HG02852 (cell line): Measurements from ENCODE around the gene ABR.

Source experiments
- ATAC-seq: cut with Tn5 transposase; IDR thresholded peaks from one replicate; pipeline ENCODE4 v1.9.1; 2021; ENCODE audit warnings: mild to moderate bottlenecking, moderate library complexity; ENCODE audit not compliant: unreplicated experiment

ABR gene

GRCh38 chr17:1036171-1036844, 143.5 kb downstream of the ABR start:
- no peak for ATAC-seq

- no peak for ATAC-seq
Observed at GRCh38 chr17:1035546-1036170, 144.1 kb downstream of the ABR start.

DNA sequence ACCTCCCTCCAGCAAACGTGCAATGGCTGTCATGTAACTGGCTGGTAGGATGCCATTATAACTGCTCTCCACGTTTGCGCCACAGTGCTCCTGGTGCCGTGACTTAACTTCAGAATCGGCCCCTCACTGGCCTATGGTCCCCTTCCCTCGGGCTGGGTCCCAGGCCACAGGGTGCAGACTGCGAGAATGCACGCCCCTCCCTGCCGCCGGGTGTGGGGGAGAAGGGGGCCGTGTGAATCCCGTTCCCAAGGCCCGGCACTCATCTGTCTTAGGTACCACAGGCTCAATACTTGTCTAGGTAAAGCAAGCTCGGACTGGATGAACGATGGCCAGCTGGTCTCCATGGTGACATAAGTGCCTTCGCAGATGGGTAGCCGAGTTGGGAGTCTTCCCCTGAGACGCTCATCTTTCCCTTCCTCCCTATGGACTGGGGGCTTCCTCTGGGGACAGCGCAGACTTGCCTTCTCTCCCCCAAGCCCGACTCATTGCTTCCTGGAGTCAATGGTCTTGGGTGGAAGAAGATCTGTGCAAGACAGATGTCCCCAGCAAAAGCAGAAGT, 145.1 kb downstream of the ABR start:
- no peak for ATAC-seq

GRCh38 chr17:1033503-1033902, 146.3 kb downstream of the ABR start:
- ATAC-seq, result no peak

GRCh38 chr17:1032391-1032790, 147.4 kb downstream of the ABR start:
- no peak for ATAC-seq

DNA sequence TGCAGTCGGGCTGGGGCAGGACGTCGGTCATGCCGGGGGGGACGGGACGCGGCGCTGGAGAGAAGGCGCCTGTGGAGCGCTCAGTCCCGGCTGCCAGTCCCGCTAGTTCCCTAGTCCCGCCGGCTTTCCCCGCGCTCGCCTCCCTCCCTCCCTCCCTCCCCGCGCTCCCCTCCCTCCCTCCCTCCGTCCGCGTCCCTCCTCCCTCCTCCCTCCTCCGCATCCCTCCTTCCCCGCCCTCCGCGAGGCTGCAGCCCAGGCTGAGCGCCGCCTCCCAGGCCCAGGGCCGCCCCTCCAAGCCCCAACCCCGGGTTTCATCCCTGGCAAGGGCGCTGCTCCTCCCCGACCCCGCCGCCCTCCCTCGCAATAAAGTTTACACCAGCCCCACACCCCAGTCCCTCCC, 148.1 kb downstream of the ABR start:
- no peak for ATAC-seq

DNA sequence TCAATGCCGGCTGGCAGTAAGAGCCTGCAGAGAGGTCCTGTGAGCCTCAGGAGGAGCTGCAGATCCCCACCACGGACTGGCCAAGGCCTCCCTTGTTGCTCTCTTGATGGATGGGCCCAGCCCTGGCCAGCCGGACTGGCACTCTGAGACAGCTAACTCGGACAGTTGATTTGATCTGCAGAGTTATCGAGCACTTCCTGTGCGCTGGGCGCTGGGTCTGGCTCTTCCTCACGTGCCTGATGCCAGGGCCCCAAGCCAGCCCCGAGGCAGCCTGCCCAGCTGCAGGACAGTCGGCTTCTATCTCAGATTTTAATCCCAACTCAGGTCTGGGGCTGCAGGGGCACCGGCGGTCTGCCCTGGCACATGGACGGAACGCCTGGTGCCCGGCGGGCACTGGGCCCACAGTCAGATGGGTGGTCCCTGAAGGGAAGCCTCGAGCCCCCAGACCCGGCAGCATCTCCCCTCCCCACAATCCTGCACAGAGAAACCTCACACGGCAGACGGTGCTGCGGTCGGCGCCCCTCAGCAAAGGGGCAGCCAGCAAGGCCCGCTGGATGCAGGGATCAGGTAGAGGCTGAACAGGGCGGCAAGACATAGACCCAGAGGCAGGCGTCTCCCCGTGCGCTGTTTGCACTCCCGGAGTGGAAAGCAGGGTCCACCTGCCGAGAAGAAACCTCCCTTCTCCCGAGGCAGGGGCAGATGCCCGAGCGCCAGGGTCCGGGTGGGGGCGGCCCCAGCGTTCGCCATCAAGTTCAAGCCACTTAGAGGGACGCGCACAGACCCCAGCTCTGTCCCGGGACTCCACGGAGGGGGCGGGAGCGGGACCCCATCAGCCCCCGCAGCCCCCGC, 148.9 kb downstream of the ABR start:
- ATAC-seq, result no peak

GRCh38 chr17:1029922-1030644, 149.7 kb downstream of the ABR start:
- ATAC-seq, result no peak

DNA sequence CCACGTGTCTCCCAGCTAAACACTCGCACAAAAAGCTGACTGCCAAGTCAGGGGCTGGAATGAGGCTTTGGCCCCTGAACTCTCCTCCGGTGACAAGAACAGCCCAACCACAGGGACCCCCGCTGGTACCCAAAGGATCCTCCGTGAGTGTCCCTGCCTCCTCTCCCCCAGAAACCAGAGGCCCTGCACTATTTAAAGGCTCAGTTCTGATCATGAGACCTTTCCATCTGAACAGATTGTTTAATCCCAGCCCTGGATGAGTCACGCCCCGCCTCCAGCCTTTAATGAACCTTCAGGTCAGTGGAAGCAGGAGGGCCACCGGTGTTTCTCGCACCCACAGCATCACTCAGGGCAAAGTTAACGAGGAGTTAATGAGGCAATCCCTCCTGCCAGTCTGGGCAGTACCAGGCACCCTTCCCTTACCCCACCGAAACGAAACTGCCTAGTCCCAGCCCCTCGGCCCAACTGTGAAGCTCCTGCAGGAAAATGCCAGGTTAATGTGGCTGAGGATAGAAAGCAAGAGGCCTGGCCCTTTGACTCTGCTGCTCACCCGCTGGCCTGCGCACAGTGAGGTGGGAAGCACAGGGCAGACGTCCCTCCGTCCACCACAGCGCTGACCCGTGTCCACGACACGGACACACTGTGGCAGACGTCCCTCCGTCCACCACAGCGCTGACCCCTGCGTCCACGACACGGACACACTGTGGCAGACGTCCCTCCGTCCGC, 150.4 kb downstream of the ABR start:
- no peak for ATAC-seq

GRCh38 chr17:1027044-1027443, 152.7 kb downstream of the ABR start:
- ATAC-seq, result no peak

- ATAC-seq, result no peak
Observed at GRCh38 chr17:1026599-1026975, 153.2 kb downstream of the ABR start.

GRCh38 chr17:1025733-1026598, 153.8 kb downstream of the ABR start:
- no peak for ATAC-seq

DNA sequence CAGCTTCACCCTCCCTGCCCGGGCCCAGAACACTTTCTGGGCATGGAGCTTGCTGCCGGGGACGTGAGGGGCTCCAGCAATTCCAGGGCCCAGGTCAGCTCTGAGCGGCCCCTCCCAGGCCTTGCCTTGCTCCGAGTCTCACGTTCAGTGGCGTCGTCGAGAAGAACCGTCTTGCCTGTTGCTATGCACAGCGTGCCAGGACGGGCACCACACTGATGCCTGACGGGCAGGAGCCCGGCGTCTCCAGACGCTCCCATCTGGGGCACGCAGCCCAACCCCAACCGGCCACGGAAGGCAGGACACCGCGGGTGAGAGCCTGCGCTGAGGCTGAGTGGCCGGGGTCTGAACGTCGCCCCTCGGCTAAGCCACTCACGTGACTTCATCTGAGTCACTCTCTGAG, 155.7 kb downstream of the ABR start:
- ATAC-seq, result no peak

DNA sequence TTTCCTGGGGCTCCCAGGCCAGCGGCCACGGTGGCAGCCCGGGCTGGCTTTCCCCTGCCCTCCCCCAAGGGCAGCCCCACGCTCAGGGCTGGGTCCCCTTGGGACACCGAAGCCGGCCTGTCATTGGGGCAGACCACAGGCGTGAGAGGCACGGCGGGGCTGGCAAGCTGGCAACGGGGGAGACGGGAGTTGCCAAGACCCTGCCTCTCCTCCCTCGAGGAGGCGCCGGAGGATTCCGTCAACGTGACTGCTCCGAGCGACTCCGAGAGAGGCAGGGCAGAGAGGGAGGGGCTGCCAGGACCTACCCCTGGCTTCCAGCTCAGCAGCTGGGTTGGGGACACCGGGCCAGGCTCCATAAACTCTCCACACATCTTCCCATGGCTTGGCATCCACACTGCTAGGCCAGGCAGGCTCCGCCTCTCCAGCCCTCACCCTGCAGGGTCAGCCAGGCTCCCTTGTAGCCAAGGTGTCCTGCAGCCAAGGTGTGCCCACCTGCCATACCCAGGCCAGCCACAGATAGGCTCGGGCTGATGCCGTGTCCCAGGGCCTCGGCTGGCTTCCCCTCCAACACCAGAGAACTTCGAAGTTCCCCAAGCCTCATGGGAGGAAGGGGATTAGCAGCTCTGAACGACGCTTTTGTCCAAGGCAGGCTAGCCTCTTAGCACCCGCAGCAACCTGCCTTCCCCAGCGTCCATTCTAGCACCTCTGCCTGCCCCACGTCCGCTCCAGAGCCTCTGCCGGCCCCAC, 157.3 kb downstream of the ABR start:
- ATAC-seq, result no peak

DNA sequence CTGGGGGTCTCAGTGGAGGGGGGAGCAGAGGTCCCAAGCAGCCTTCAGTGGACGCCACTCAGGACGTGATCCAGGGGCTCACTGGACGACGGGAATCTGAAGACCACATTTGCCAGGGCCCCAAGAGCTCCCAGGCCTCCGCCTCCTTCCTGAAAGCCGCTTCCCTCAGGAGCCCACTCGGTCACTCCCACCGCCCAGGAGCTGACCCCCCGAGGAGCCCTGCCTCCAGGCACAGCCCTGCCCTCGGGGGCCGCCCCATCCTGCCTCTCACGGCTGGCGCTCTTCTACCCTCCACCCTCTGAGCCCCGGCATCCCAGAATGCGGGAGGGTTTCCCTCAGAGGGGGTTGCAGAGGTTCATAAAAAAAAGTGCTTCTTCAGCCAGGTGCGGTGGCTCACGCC, 158.6 kb downstream of the ABR start:
- ATAC-seq, result no peak

DNA sequence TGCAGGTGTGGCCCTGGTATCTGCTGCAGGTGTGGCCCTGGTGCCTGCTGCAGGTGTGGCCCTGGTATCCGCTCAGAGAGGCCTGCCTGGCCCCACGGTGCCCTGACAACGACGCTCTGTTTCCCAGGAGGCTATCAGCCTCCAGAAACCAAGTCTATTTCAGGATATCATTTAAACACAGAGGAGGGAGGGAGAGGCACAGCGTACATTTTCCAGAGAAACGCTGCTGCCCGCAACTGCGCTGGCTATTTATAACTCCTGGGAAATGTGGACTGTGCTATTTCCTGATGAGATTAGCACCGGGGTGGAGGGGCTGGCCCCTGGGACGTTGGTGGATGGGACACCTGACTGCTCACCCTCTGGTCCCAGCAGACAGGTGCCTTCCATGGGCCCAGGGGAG, 160.3 kb downstream of the ABR start:
- ATAC-seq, result no peak

- ATAC-seq, result no peak
Observed at GRCh38 chr17:1018547-1018946, 161.2 kb downstream of the ABR start.

DNA sequence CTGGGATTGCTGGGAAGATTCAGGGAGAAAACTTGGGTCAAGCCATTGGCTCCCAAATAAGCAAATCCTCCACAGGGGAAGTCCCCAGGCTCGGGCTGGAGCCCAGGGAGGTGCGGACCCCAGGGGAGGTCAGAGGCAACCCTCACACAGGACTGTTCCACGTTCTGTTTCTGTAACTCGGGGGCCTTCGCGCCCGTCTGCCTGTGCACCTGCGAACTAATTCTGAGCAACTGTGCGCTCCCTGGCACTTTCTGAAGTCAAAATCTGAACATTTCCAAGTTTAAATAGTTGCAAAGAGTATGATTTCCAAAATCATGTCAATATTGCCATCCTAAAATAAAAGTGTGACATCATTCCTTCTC, 166.1 kb downstream of the ABR start:
- ATAC-seq, result no peak
